Amygdala (tissue), 56 donors: ENCODE results near the gene ZNF714.

Source experiments
- DNase-seq, 56 donors: peaks; one replicate each; lab custom pipeline; 2025; lab: John Stamatoyannopoulos, UW

Gene ZNF714

DNA sequence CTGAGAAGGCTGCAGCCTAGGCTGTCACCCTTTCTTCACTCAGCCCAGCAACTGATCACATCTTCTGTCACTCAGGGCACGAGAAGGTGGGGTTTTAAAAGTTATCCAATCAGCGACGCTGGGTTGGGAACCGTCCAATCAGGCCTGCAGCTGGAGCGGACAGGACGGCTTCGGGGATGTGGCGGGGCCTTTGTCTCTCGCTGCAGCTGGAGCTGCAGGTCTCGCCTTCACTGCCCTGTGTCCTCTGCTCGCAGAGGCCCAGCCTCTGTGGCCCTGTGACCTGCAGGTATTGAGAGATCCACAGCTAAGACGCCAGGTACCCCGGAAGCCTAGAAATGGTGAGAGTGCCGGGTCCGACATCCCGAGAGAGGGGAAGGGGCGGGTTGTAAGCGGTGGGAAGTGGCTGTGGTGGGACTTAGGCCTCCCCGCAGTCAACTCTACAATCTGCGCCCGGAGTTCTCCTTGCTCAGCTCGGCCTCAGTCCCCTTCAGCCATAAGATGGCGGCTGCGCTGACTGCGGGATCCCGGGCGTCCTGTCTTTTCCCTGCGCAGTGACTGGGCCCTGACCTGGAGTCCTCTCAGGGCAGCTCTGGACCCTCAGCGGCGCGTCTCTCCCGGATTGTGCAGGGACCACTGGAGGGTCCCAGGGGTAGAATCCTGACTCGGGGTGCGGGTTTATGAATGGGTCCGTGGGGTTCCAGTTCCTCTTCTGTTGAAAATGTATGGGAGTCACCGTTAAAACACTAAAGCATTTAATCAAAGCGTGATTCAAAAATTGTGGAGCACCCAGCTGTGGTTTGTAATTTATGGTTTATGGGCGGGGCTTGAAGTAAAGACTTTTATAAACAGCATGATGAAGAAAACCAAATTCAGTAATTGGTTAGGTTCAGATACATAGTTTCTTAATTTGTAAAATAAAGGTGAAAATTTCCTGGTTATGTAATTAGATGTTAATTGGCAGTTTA lies at the start of gene ZNF714:
ZNF714 (plus strand) TSS at position 193 of the 965 bp plus-strand sequence. CDS start 16,066 bp downstream, outside the sequence.
- peak in 55 of 56 donors; percentile 8 to 95 (median 78) for DNase-seq

- no peak for DNase-seq
These were observed 37.0 kb upstream of the ZNF714 start for GRCh38 chr19:21045028-21045427.

DNA sequence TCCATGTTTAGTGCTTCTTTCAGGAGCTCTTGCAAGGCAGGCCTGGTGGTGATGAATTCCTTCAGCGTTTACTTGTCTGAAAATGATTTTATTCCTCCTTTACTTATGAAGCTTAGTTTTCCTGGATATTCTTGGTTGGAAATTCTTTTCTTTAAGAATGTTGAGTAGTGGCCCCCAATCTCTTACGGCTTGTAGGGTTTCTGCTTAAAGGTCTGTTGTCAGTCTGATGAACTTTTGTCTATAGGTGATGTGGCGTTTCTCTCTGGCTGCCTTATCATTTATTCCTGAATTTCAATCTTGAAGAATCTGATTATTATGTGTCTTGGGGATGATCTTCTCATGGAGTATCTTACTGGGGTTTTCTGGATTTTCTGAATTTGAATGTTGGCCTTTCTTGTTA lies 35.5 kb upstream of the ZNF714 start:
- no peak for DNase-seq

GRCh38 chr19:21047716-21048115 lies 34.3 kb upstream of the ZNF714 start:
- no peak for DNase-seq

DNA sequence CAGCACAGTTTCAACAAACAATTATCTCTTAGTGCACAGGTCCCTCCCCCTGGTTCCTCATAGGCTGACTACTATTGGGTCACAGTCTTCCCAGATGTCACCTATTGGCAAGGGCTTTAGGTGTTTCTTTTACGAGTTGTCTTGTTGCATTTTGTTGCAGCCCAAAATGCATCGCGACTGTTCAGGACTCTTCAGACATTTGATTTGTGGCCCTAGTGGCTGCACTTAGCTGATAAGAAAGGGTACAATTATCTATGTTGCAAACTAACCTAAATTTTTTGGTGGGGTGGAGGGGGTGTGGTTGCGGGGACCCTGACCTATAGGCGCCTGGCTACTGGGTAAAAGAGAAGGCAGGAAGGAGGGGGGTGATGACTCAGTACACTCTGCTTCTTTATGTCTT lies 29.1 kb upstream of the ZNF714 start:
- DNase-seq, result no peak

DNA sequence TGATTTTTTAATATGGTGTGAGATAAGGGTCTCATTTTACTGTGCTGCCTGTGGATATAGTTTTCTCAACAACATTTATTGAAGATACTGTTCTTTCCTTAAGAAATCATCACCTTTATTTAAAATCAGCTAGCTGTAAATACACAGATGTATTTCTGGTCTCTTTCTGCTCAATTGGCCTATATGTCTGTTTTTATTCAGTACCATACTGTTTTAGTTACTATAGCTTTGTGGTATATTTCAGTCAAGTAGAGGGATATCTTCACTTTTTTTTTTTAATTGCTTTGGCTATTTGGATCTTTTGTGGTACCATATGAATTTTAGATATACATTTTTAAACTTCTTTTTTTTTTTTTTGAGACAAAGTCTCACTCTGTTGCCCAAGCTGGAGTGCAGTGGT lies 16.7 kb upstream of the ZNF714 start:
- no peak for DNase-seq

GRCh38 chr19:21084343-21084742 lies 2.3 kb downstream of the ZNF714 start:
- peak in 1 of 56 donors; percentile 0 for DNase-seq

DNA sequence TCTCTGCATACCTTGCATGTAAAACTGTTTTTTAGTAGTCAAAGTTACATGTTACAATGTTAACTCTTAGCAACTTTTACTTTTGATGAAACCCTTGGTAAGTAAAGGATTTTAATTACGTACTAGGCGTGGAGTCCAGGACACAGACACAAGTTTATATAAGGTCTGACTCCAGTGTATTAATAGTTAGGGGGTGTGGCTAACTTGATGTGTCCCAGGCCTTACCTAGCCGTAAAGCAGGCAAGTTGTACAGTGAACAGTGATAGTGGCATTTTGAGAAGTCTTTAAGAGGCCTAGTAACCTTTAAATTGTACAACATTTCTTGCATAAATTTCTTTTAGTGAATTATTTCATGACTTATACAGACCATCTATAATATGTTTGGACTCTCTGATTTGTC lies 5.9 kb downstream of the ZNF714 start:
- no peak for DNase-seq

DNA sequence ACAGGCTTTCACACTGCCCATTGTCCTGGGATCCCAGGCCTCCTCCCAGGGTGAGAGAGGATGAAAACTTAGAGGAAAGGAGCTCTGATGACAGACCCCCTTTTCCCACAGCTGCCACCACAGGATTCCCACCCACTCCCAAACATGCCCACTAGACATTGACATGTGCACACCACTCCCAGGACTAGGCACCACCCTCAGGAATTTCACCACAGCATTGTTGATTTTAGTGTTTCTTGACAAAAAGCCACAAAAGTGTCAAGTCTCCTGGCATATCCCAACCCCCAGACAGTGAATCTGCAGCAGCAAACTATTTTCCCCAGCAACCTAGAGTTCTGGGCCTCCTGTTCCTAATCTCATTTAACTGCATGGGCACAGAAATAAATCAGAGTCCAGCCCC lies 10.1 kb downstream of the ZNF714 start:
- DNase-seq, result no peak

GRCh38 chr19:21094347-21095025 lies 12.5 kb downstream of the ZNF714 start:
- DNase-seq, result no peak

GRCh38 chr19:21098291-21098690 lies 16.3 kb downstream of the ZNF714 start:
- no peak for DNase-seq

- no peak for DNase-seq
These were observed 19.7 kb downstream of the ZNF714 start for GRCh38 chr19:21101521-21102242.

DNA sequence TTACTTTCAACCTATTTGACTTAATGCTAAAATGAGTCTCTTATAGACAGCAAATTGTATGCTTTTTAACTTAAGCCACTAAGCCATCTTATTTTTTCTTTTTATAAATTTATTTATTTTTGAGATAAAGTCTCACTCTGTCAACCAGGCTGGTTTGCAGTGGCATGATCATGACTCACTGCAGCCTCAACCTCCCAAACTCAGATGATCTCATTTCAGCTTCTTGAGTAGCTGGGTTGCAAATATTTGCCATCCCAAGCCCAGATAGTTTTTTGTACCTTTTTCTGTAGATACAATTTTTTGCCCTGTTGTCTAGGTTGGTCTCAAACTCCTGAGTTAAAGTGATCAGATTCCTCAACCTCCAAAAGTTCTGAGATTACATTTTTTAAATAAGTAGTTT lies 27.1 kb downstream of the ZNF714 start:
- no peak for DNase-seq

DNA sequence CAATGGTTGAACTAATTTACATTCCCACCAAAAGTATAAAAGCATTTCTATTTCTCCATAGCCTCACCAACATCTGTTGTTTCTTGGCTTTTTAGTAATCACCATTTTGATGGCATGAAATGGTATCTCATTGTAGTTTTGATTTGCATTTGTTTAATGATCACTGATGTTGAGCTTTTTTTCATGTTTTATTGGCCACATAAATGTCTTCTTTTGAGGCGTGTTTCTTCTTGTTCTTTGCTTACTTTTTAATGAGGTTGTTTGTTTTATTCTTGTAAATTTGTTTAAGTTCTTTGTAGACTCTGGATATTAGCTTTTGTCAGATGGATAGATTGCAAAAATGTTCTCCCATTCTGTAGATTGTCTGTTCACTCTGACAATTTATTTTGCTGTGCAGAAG lies 28.2 kb downstream of the ZNF714 start:
- DNase-seq, result no peak

GRCh38 chr19:21115430-21115829 lies 33.4 kb downstream of the ZNF714 start:
- DNase-seq, result no peak

DNA sequence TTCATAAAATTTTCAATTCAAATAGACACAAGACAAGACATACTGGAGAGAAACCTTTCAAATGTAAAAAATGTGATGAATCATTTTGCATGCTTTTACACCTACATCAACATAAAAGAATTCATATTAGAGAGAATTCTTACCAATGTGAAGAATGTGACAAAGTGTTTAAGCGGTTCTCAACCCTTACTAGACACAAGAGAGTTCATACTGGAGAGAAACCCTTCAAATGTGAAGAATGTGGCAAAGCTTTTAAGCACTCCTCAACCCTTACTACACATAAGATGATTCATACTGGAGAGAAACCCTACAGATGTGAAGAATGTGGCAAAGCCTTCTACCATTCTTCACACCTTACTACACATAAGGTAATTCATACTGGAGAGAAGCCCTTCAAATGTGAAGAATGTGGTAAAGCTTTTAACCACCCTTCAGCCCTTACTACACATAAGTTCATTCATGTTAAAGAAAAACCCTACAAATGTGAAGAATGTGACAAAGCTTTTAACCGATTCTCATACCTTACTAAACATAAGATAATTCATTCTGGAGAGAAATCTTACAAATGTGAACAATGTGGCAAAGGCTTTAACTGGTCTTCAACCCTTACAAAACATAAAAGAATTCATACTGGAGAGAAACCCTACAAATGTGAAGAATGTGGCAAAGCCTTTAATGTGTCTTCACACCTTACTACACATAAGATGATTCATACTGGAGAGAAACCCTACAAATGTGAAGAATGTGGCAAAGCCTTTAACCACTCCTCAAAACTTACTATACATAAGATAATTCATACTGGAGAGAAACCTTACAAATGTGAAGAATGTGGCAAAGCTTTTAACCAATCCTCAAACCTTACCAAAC lies 35.3 kb downstream of the ZNF714 start:
- DNase-seq, result no peak

GRCh38 chr19:21126078-21126477 lies 44.1 kb downstream of the ZNF714 start:
- no peak for DNase-seq

DNA sequence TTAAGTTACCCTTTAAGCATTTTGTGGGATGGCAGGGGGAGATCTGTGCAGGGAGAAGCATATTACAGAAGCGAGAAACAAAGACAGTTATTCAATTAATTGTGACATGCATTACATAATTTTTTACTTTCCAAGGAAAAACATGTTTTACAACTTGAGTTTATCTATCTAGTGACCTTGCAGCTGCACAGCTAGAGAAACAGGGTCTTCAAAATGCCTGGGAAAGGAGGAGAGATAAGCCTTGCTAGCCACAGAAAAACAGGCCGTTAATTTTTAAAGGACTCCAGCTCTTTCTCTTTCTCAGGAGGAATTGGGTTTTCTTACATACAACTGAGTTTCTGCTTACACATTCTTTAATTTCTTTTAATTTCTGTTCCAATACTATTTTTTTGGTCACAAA lies 45.0 kb downstream of the ZNF714 start:
- no peak for DNase-seq

DNA sequence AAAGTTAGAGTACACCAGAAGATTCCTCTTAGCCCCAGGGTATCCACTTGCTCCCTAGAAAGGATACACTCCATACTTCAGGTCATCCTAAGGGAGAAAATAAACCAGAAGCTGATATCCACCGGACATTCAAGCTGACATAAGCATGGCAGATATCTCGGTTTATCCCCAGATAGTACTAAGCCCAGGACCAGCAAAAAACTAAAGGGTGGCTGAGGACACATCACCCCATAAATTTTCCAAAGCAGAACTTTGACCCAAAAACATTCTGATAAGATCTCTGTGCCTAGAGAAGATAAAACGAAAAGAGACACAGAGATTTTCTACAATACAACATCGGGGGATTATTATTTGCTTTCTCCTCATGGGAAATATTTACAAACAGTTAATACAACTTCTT lies 45.9 kb downstream of the ZNF714 start:
- DNase-seq, result no peak
